Left kidney (tissue), 2 donors: ENCODE results near the gene HOXA13. TPM values are rescaled to one million over a fixed set of nuclear protein-coding genes. Genes with fewer than 3 reads are reported as not detected.

Source experiments
- DNase-seq: peaks from one replicate; pipeline ENCODE4 v3.0.0-alpha.2; 2013
- polyA plus RNA-seq: library from polyadenylated mRNA; unstranded; fragments of 120-200 nt; gene quantifications from one replicate; pipeline ENCODE4 v1.2.1, GENCODE V29; 2013; ENCODE audit not compliant: insufficient read length

HOXA13 gene
- polyA plus RNA-seq, 1 donor, result not detected

- no peak for DNase-seq
Measured at GRCh38 chr7:27207348-27207985, 7.6 kb upstream of the HOXA13 start.

GRCh38 chr7:27205325-27206280, 5.7 kb upstream of the HOXA13 start:
- peak; percentile 19 for DNase-seq

DNA sequence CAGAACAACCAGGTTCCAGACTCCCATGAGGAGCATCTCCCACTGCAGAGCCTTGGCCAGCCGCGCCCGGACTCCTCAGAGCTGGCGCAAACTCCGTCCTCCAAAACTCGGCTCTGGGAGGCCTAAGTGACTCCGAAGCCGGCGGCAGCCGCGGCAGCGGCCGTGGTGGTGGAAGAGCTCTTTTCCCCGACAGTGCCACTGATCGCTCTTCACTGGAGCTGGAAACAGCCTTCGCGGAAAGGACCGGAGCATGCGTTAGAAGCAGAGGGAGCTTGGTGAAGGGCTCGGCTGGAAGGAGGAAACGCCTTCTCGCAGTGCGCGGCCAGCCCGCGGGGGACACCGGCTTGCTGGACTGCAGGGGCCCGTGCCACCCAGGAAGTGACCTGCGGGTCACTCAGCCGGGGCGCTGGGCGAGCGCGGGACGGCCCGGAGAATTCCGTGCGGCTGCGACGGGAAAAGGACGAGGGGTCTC, 5.0 kb upstream of the HOXA13 start:
- DNase-seq, result peak; percentile 37

- DNase-seq, result no peak
Measured at GRCh38 chr7:27203964-27204594, 4.2 kb upstream of the HOXA13 start.

DNA sequence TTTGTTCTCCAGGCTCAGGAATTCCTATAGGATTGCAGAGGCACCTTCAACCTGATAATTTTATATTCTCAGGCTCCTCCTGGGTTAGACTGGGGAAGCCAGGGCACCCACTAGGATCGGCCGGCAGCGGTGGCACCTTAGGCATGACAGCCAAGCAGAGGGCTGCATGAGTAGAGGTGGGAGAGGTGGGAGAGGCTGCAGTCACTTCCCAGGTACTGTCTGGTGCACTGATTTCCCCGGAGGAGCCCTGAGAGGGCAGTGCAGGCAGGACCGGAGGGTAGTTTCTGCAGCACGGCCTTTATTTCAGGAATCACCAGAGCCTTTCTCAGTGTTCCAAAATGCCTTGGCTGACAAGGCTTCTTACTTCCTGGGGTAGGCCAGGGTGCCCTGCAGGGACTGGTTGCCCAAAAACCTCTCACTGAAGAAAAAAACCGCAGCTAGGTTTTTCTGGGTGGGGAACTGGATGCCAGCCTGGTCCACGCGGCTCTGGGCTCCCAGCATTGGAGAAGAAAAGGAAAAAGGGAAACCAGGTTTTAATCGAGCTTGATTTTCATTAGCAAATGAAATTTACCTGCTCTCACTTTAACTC, 3.6 kb upstream of the HOXA13 start:
- DNase-seq, result no peak

GRCh38 chr7:27202862-27203134, 2.9 kb upstream of the HOXA13 start:
- DNase-seq, result no peak

DNA sequence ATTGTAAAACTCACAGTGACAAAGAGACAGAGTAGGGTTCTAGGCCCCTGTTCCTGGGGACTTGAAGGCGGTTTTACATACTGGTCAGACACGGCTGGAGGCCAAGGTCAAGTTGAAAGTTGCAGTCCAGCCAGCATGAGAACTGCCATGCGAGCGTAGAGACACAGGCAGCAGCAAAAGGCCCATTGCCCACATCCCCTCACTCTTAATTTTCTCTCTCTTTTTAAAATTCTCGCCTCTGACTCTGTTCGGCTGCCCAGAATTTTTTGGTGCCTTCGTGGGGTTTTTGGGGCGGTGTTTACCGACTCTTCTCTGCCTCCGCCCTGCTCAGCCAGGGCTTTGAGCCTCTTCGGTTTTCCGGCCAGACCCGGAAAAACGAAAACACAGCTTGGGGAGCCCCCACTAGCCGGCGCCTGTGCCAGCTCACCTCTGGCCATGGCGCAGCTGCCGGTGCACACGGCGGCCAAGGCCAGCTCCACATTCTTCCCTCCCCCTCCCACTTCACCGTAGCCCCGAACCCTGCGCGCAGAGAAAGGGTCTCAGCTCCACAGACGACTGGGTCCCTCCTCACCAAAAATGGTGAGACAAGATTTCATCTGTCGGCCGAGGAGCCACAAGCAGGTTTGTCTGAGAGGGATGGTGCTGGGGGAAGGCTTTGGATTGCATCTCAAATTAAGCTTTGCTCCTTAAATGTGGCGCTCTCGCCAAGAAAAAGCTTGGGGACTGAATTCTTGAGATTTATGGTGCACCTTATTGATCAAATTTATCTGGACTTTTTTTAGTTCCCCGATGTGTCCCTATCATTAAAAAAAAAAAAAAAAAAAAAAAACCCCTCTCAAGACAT, 2.3 kb upstream of the HOXA13 start:
- DNase-seq, result peak; percentile 22

GRCh38 chr7:27201580-27202017, 1.7 kb upstream of the HOXA13 start:
- no peak for DNase-seq

GRCh38 chr7:27200761-27201579, 1.1 kb upstream of the HOXA13 start:
- no peak for DNase-seq

DNA sequence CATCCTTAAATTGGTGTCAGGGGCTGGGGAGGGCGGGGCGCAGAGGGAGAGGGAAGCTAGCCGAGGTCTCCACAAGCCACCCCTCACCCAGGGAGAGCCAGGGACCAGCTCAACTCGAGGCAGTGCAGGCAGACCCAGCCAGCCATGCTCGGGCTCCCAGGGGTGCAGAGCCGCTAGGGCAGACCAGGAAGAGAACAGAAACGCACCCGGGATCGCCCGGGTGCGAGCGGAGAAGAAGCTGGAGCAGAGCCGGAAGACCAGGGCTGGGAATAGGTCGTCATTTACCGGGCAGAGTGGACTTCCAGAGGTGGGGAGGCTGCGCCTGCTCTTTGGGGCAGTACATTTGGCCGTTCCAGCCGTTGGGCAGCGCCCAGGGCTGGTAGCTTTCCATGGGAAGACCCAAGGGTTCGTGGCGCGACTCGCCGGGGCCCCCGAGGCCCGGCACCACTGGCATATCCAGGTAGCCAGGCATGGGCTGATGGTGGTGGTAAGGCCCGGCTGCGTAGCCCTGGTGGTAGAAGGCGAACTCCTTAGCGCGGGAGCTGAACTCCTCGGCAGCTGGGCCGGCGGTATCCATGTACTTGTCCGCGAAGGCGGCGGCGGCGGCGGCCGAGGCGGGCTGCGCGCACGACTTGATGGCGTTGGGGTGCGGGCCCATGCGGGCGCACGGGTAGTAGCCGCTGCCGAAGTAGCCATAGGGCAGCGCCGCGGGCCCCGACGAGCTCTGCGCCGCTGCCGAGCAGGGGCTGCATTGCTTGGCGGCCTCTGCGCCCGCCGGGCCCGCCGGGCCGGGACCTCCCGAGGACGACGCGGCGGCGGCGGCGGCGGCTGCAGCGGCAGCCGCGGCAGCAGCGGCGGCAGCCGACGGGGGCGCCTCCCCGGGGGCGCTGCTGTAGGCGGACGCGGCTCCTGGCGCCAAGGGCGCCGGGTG, 755 bp downstream of the HOXA13 start:
- peak; percentile 28 for DNase-seq

- DNase-seq, result peak; percentile 18
Measured at GRCh38 chr7:27198138-27198841, 1.6 kb downstream of the HOXA13 start.

DNA sequence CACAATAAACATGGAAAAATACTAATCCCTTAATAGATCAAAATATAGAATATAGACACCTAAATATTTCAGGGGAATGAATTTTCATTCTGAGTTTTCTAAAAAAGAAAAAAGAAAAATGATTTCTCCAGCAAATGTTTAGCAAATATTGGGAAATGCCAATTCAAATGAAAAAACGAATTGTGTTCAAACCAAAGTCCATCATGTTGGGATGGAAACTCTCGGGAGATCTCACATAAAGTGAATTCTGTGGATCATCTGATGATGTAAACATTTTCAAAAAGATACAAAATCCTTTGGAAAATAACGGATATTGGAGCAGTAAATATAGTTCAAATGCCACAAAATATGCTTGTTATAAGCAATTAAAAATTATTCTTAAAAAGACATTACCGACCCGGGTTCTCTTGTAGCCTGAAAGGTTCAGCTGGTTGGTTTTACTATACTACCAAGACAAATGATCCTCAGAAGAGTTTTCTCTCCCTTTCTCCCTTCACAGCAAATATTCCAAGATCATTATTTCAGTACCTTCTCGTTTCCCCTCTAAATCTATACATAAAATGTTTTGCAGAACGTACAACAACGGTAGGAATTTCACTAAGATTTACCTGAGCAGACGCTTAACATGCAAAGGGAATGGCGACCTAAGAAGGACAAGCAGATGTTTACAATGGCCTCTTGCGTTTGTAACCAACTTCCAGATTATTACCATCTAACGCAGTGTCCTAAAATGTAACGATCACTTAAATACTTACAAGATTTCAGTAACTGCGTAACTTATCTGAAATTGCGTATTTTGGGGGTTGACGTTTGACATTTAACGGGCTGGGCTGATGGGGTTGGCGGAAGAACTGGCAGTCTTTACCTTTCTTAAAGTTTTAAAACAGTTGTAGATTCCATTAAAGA, 2.5 kb downstream of the HOXA13 start:
- peak; percentile 33 for DNase-seq

DNA sequence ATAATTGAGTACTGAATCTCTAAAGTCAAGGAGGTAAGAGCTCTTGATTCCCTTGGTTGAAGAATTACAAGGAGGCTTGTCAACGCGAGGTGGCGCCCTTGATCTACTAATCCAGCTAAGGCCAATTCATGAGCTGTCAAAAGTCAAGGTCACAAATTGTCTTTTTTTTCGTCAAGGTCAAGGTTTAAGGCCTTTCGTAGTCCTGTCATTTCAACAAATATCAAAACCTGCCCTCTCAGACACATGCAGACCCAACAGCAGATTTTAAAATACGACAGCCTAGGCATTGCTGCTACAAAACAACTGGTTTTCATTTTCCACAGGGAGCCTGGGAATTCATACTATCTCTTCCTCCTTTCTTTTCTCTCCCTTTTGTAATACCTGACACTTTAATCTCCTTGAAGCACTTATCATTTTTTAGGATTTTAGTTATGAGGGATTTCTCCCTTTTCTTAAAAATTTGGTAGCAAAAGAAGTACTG, 3.6 kb downstream of the HOXA13 start:
- DNase-seq, result peak; percentile 85

DNA sequence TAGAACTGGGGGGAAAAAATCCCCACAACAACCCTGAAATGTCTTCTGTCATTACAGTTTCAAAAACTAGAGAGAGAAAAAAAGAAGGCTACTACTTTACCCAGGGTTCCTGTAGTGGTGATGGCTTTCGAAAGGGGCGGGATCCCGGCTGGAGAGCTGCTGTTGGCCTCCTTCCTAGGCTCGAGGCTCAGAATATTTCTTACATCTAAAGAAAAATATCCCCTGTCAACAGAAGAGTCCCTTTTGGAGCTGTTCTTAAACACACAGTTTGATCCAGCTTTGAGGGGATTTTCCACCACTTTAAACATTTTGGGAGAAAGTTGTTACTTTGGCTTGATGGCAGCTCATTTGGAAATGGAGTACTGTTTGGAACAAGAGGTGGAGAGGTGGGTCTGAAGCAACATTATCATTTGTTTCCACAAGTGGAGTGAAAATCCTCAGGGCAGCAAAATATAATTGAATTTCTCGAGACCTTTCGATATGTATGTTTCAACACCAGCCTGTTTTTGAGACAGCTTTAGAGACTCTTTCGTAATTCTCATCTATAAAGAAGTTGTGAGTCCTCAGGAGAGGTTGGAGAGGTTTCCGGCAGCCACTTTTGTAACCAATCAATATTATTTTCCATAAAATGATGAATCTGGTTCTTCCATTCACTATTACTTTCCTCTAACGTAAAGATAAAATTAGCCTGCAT, 5.1 kb downstream of the HOXA13 start:
- peak; percentile 12 for DNase-seq

DNA sequence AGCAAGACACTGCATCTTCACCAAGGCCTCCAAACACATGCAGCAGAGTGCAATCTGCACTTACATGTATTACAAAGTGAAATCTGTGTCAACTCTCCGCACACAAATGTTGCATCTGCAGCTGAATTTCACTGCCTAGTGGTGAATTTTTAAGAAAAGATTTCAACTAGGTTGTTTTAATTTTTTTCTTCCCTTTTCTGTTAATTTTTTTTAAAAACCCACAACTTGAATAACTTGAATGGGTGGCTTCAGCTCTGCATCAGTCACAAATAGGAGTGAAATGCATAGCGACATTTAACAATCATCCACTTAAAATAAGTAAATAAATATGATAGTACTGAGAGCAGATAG, 5.9 kb downstream of the HOXA13 start:
- DNase-seq, result no peak

GRCh38 chr7:27193335-27194001, 6.4 kb downstream of the HOXA13 start:
- DNase-seq, result no peak
